GM10248 (cell line): Measurements from ENCODE around the gene ST6GALNAC3.

Experiments
- CTCF ChIA-PET: fragments of 300-600 bp; sonication (Branson Sonifier 250); formaldehyde crosslinking; extraction: SDS; loops from one replicate; lab custom pipeline; 2021; ENCODE audit warnings: antibody characterized with exemption; lab: Yijun Ruan, JAX
- POLR2A ChIA-PET: fragments of 350-650 bp; sonication (Branson Sonifier 250); formaldehyde crosslinking; extraction: SDS; loops from one replicate; lab custom pipeline; 2020; ENCODE audit warnings: antibody characterized with exemption; lab: Yijun Ruan, JAX
- DNase-seq: peaks from one replicate; pipeline ENCODE4 v3.0.0; 2012; ENCODE audit errors: extremely low spot score
- CTCF ChIP-seq: IDR thresholded peaks from 2 replicates; pipeline ENCODE4 v1.5.1; 2012; ENCODE audit warnings: mild to moderate bottlenecking, low read depth; ENCODE audit errors: extremely low read depth, missing control alignments, control extremely low read depth

ST6GALNAC3 gene

GRCh38 chr1:76229279-76230005 lies 154.9 kb downstream of the ST6GALNAC3 start:
- CTCF ChIA-PET: interaction anchor here (1.0 to 1.2 kb wide), 2 partner anchors 34 to 61 kb away, joined by 3 to 4 read pairs; no protein-coding TSS in a partner anchor
- POLR2A ChIA-PET: no interaction called here
- no peak for DNase-seq

DNA sequence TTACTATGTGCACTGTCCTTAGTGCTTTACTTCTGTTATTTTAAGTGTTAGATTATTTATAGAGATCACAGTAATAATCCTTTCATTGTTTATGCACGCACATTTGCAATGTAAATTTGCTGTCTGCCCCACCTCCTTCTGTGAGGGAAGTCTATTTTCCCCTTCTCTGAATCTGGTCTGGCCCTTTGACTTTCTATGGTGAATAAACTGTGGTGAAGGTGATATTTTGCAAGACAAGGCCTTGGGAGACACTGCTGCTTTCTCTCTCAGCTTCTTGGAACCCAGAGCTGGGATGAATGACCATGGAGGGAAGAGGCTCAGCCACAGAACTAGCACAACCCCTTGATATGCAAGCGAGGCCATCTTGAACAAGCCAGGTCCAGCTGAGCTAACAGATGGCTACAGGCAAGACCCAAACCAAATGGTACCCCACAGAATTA lies 156.3 kb downstream of the ST6GALNAC3 start:
- ChIA-PET CTCF (no interaction called here), POLR2A (no interaction called here)
- no peak for DNase-seq
- no peak for TF ChIP-seq CTCF

More at GRCh38 chr1:76229279-76230005, 154.9 kb downstream of the ST6GALNAC3 start:
- no peak for TF ChIP-seq CTCF

DNA sequence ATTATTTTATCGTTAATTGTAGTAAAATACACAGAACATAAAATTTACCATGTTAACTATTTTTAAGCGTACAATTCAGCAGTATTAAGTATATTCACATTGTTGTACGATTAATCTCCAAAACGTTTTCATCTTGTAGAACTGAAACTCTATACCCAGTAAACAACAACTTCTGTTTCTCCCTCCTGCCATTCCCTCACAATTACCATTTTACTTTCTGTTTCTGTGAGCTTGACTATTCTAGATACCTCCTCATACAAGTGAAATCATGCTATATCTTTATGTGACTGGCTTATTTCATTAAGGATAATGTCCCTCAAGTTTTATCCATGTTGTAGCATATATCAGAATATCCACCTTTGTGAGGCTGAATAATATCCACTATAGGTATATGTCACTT lies 156.8 kb downstream of the ST6GALNAC3 start:
- ChIA-PET POLR2A (no interaction called here), CTCF (no interaction called here)
- no peak for TF ChIP-seq CTCF
- no peak for DNase-seq

DNA sequence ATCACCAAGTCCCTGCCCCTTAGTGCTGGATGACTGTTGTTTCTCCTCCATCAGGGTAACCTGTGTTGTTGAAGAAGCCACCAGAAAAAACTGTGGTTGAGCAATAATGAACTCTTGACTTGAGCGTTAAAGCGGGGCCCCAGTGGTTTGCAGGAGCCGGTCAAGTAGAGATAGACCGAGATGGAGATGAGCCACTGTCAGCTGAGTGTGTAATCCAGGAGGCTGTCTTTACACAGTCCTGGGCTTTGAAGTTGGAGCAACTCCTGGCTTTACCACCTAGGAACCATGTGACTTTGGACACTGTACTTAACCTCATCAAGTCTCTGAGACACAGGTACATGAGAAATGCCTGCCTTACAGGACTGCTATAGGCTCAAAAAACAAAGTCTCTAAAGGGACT lies 158.1 kb downstream of the ST6GALNAC3 start:
- ChIA-PET CTCF (no interaction called here), POLR2A (no interaction called here)
- no peak for DNase-seq
- no peak for TF ChIP-seq CTCF

- DNase-seq: no peak
- POLR2A ChIA-PET: no interaction called here
- CTCF ChIA-PET: no interaction called here
- TF ChIP-seq CTCF: no peak
Observed at GRCh38 chr1:76234061-76234460, 159.5 kb downstream of the ST6GALNAC3 start.

GRCh38 chr1:76237211-76237610 lies 162.7 kb downstream of the ST6GALNAC3 start:
- DNase-seq: no peak
- CTCF ChIA-PET: no interaction called here
- no peak for TF ChIP-seq CTCF
- POLR2A ChIA-PET: no interaction called here
